Measurements from ENCODE around the gene SSH3. TPM values are rescaled to one million over a fixed set of nuclear protein-coding genes. Genes with fewer than 3 reads are reported as not detected.
A peak's percentile ranks its signal among the peaks of the same experiment; 100 is the strongest.

SSH3 gene
- total RNA-seq, 2 donors from 2014 or later = 39.1 to 44.4 TPM

GRCh38 chr11:67300256-67300755 is 3.0 kb upstream of the SSH3 start:
- Histone ChIP-seq H3K27ac (ENCODE audit: low read depth, low read length) (no peak overlapping the region), H3K27me3 (ENCODE audit: control insufficient read depth, insufficient read depth, low read length, poor library complexity, severe bottlenecking) (no peaks in the 10 kb centered on the region), H3K9me3 (ENCODE audit: control insufficient read depth, low read length) (peaks cover 19% of the 10 kb centered on the region), H3K9ac (ENCODE audit: extremely low read depth, low read length, poor library complexity, severe bottlenecking) (no peak overlapping the region), H3K4me3 (ENCODE audit: low read length) (no peak overlapping the region), H3K36me3 (ENCODE audit: control insufficient read depth, insufficient read depth, low read length) (peaks cover 36% of the 10 kb centered on the region), H3K4me1 (ENCODE audit: control insufficient read depth, insufficient read depth, low read length) (no peaks in the 10 kb centered on the region)
- Mint-ChIP-seq H3K4me3 (no peak overlapping the region), H3K27me3 (ENCODE audit: insufficient read depth) (peaks cover 2% of the 10 kb centered on the region), H3K27ac (no peak overlapping the region), H3K4me1 (peaks cover 11% of the 10 kb centered on the region), H3K36me3 (ENCODE audit: low read depth) (peaks cover 50% of the 10 kb centered on the region), H3K9me3 (peaks cover 17% of the 10 kb centered on the region)
- no peak for TF ChIP-seq CTCF (conservative IDR thresholded peaks at IDR 0.05)
- no peak for DNase-seq
- 95 to 96% methylated on average over 13 of the region's 13 CpGs for WGBS, 2 experiments (ENCODE audit: insufficient coverage in 1 of 2, insufficient read length in 1 of 2)

- H3K27ac Mint-ChIP-seq = no peak overlapping the region
- H3K9me3 Mint-ChIP-seq = peaks cover 12% of the 10 kb centered on the region
- peaks cover 2% of the 10 kb centered on the region for H3K27me3 Mint-ChIP-seq (ENCODE audit: insufficient read depth)
- H3K27me3 ChIP-seq (ENCODE audit: control insufficient read depth, insufficient read depth, low read length, poor library complexity, severe bottlenecking) = no peaks in the 10 kb centered on the region
- no peak for DNase-seq
- no peak overlapping the region for H3K4me3 Mint-ChIP-seq
- peaks cover 48% of the 10 kb centered on the region for H3K36me3 Mint-ChIP-seq (ENCODE audit: low read depth)
- H3K9ac ChIP-seq (ENCODE audit: extremely low read depth, low read length, poor library complexity, severe bottlenecking) = no peak overlapping the region
- no peaks in the 10 kb centered on the region for H3K4me1 ChIP-seq (ENCODE audit: control insufficient read depth, insufficient read depth, low read length)
- peaks cover 11% of the 10 kb centered on the region for H3K4me1 Mint-ChIP-seq
- H3K36me3 ChIP-seq (ENCODE audit: control insufficient read depth, insufficient read depth, low read length) = peaks cover 30% of the 10 kb centered on the region
- no peak for TF ChIP-seq CTCF (conservative IDR thresholded peaks at IDR 0.05)
- 96 to 98% methylated on average over 15 to 22 of the region's 22 CpGs for WGBS, 2 experiments (ENCODE audit: insufficient coverage in 1 of 2, insufficient read length in 1 of 2)
- no peak overlapping the region for H3K4me3 ChIP-seq (ENCODE audit: low read length)
- H3K27ac ChIP-seq (ENCODE audit: low read depth, low read length) = no peak overlapping the region
- H3K9me3 ChIP-seq (ENCODE audit: control insufficient read depth, low read length) = peaks cover 14% of the 10 kb centered on the region
These were observed 2.5 kb upstream of the SSH3 start for GRCh38 chr11:67300756-67301312.

GRCh38 chr11:67301313-67301921 is 1.9 kb upstream of the SSH3 start:
- H3K4me3 ChIP-seq (ENCODE audit: low read length) = no peak overlapping the region
- no peak overlapping the region for H3K9ac ChIP-seq (ENCODE audit: extremely low read depth, low read length, poor library complexity, severe bottlenecking)
- H3K4me1 Mint-ChIP-seq = peaks cover 11% of the 10 kb centered on the region
- TF ChIP-seq CTCF (conservative IDR thresholded peaks at IDR 0.05) = no peak
- no peak overlapping the region for H3K27ac Mint-ChIP-seq
- peaks cover 43% of the 10 kb centered on the region for H3K36me3 Mint-ChIP-seq (ENCODE audit: low read depth)
- no peaks in the 10 kb centered on the region for H3K27me3 ChIP-seq (ENCODE audit: control insufficient read depth, insufficient read depth, low read length, poor library complexity, severe bottlenecking)
- no peak overlapping the region for H3K4me3 Mint-ChIP-seq
- H3K9me3 Mint-ChIP-seq = peaks cover 7% of the 10 kb centered on the region
- no peak for DNase-seq
- H3K36me3 ChIP-seq (ENCODE audit: control insufficient read depth, insufficient read depth, low read length) = peaks cover 25% of the 10 kb centered on the region
- 94 to 95% methylated on average over 25 to 28 of the region's 28 CpGs for WGBS, 2 experiments (ENCODE audit: insufficient coverage in 1 of 2, insufficient read length in 1 of 2)
- H3K27ac ChIP-seq (ENCODE audit: low read depth, low read length) = peak overlapping the region; percentile 85
- peaks cover 8% of the 10 kb centered on the region for H3K9me3 ChIP-seq (ENCODE audit: control insufficient read depth, low read length)
- peaks cover 2% of the 10 kb centered on the region for H3K27me3 Mint-ChIP-seq (ENCODE audit: insufficient read depth)
- H3K4me1 ChIP-seq (ENCODE audit: control insufficient read depth, insufficient read depth, low read length) = no peaks in the 10 kb centered on the region
